GM12892 (cell line): ENCODE measurements around the gene AVPR1B.

Experiments
- POLR2A ChIP-seq: IDR thresholded peaks from 2 replicates; pipeline ENCODE4 v1.6.1; 2011; ENCODE audit warnings: low read depth, low read length, control low read depth
- POLR2AphosphoS5 ChIP-seq: IDR thresholded peaks from 2 replicates; pipeline ENCODE4 v1.6.1; 2011; ENCODE audit warnings: low read depth, low read length, control low read depth
- TAF1 ChIP-seq: IDR thresholded peaks from 2 replicates; pipeline ENCODE4 v1.6.1; 2011; ENCODE audit warnings: low read depth, mild to moderate bottlenecking, control low read depth, low read length, borderline replicate concordance

- TF ChIP-seq POLR2A: no peak
- no peak for TF ChIP-seq TAF1
- no peak for TF ChIP-seq POLR2AphosphoS5
Measured at GRCh38 chr1:206106328-206107167, 10.6 kb downstream of the AVPR1B start.
